ENCODE results near the gene GALNT1. TPM values are rescaled to one million over a fixed set of nuclear protein-coding genes. Genes with fewer than 3 reads are reported as not detected.
"Not testable (repeated sequence)": the region's sequence is repeated elsewhere in the genome, so short reads cannot be mapped to it uniquely, and the experiment has no call there.

The GALNT1 gene
- total RNA-seq: 48.0 TPM
- long read RNA-seq, partial matches to known transcripts: 5 of 110 reads
- long read RNA-seq, other reads (novel, unspliced or antisense): 105 of 110 reads

DNA sequence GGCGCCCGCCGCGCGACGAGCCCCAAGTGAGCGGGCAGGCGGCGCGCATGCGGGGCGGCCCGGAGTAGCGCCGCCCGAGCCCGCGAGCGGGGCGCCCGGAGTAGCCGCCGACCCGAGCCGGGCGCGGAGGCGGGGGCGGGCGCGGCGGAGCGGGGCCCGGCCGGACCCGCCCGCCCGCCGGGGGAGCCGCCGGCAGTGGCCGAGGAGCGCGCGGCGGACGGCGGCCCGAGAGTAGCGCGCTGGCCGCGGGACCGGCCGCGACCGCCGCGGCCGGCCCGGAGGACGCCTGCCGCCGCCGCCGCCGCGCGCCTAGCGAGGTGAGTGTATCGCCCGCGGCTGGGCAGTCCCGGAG lies at the start of gene GALNT1:
TSS of gene GALNT1 (plus strand) at position 195 of the 352 bp plus-strand sequence. CDS start 72,923 bp downstream, outside the sequence.
- peak; percentile 56 for ATAC-seq (ENCODE audit: poor library complexity)
- DNase-seq: no peak
- intact Hi-C loops (cut with DNase I): loop anchor here (5.0 kb wide), 2 partner anchors 84 to 174 kb away; partner anchors contain the start of gene INO80C

DNA sequence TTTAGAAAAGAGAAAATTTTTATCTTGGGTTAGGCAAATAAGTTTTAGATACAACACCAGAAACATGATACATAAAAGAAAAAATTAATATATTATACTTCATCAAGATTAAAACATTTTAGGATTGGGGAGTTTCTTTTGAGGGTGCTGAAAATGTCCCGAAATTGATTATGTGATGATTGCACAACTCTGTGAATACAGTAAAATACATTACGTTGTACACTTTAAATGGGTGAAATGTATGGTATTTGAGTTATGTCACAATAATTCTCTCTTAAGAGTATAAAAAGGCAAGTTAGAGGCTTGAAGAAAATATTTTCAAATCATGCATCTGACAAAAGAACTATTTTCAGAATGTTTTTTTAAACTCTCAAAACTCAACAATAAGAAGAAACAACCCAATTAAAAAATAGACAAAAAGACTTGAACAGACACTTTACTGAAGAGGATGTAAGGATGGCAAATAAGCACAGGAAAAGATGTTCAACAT lies 47.6 kb upstream of the GALNT1 start:
- DNase-seq (no peak), ATAC-seq (ENCODE audit: poor library complexity) (no peak)
- intact Hi-C loops (cut with DNase I): no loop called here

DNA sequence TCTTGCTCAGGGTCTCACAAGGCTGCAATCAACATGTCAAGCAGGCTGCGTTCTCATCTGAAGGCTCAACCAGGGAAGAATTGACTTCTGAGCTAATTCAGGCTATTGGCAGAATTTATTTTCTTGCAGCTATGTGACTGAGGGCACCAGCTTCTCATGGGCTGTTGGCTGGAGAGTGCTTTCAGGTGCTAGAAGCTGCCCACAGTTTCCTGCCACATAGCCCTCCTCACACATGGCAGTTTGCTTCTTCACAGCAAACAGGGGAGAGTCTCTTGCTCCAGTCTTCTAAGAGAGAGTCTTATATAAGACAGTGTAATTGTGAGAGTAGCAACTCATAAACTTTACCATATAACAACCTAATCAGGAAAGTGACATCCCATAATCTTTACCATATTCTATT lies 46.2 kb upstream of the GALNT1 start:
- DNase-seq: no peak
- ATAC-seq (ENCODE audit: poor library complexity): no peak
- intact Hi-C loops (cut with DNase I): no loop called here

- ATAC-seq (ENCODE audit: poor library complexity) (no peak), DNase-seq (no peak)
- intact Hi-C loops (cut with DNase I): no loop called here
These were observed 39.2 kb upstream of the GALNT1 start for GRCh38 chr18:35542356-35542755.

GRCh38 chr18:35547008-35547605 lies 34.4 kb upstream of the GALNT1 start:
- intact Hi-C loops (cut with DNase I): no loop called here
- DNase-seq (no peak), ATAC-seq (ENCODE audit: poor library complexity) (no peak)

DNA sequence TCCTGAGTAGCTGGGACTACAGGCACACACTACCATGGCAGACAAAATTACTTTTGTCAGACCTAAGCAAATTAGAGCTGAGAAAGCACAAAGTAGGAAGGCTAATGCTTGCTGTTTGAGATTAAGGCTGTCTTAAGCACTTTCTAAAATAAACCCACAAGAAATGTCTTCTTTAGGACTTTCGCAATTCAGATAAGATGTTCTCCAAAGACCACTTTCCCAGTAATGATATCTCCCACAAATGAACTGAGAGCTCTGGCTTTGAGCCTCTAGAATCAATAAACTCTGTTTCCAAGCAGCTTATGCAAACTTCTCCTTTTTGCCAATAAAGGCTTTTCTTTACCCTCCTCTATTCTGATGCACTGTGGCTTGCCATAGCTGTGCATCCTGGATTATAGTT lies 32.0 kb upstream of the GALNT1 start:
- intact Hi-C loops (cut with DNase I): no loop called here
- ATAC-seq (ENCODE audit: poor library complexity): peak; percentile 48
- DNase-seq: no peak

GRCh38 chr18:35553300-35553699 lies 28.2 kb upstream of the GALNT1 start:
- intact Hi-C loops (cut with DNase I): no loop called here
- DNase-seq (no peak), ATAC-seq (ENCODE audit: poor library complexity) (no peak)

DNA sequence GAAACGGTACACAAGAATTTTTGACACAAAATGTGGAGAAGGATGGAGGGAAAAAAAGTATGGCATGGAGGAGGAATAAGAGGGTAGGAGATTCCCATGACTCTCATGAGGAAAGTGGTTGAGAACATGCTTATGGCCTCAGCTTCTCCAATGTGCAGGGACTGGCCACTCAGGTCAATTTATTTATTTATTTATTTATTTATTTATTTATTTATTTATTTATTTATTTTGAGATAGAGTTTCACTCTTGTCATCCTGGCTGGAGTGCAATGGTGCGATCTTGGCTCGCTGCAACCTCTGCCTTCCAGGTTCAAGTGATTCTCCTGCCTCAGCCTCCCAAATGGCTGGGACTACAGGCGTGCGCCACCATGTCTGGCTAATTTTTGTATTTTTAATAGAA lies 26.0 kb upstream of the GALNT1 start:
- DNase-seq; intact Hi-C loops (cut with DNase I); ATAC-seq (ENCODE audit: poor library complexity): not testable (repeated sequence)

DNA sequence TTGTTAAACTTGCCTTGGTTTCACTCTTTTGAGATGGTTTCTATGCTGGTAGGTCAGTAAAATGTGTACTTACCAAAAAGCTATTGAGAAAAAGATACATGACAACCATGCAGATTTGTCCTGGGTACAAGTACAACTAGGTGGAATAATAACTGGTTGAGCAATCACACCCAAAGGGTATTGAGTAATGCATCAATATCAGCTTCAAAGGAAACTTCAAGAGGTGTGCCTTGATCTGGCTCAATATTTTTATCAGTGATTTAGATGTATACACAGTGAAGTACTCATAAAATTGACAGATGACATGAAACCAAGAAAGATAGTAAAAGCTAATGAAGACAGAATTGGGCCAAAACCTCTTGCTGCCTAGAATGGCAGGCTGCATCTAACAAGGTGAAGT lies 21.7 kb upstream of the GALNT1 start:
- DNase-seq (no peak), ATAC-seq (ENCODE audit: poor library complexity) (no peak)
- intact Hi-C loops (cut with DNase I): no loop called here

DNA sequence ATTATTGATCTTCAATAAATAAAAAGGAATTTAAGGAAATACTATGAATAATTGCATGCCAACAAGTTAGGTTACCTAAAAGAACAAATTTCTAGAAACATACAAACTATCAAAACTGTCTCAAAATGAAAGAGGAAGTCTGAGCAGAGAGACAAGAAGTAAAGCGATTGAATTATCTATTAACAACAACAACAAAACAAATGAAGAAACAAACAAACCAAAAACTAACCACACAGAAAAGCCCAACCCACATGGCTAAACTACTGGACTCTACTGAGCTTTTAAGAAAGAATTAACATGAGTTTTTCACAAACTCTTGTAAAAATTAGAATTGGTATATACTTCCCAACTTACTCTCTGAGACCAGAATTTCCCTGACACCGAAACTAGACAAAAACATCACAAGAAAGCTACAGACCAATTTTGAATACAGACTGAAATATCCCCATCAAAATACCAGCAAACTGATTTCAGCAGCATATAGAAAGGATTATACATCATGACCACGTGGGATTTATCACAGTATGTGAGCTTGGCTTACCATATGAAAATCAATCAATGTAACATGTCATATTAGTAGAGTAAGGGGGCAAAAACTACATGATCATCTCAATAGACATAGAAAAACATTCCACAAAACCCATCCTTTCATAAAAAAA lies 16.6 kb upstream of the GALNT1 start:
- ATAC-seq (ENCODE audit: poor library complexity) (no peak), DNase-seq (no peak)
- intact Hi-C loops (cut with DNase I): no loop called here

DNA sequence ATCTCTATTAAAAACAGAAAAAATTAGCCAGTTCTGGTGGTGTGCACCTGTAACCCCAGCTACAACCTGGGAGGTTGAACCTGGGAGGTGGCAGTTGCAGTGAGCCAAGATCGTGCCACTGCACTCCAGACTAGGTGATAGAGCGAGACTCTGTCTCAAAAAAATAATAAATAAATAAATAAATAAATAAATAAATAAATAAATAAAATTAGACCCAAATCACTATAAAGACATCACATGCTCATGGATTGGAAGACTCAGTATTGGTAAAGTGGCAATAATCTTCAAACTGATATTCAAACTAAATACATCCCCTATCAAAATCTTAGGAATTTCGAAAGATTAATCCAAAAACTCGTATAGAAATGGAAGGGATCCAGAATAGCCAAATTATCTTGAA lies 15.5 kb upstream of the GALNT1 start:
- DNase-seq: no peak
- no peak for ATAC-seq (ENCODE audit: poor library complexity)
- intact Hi-C loops (cut with DNase I): no loop called here

DNA sequence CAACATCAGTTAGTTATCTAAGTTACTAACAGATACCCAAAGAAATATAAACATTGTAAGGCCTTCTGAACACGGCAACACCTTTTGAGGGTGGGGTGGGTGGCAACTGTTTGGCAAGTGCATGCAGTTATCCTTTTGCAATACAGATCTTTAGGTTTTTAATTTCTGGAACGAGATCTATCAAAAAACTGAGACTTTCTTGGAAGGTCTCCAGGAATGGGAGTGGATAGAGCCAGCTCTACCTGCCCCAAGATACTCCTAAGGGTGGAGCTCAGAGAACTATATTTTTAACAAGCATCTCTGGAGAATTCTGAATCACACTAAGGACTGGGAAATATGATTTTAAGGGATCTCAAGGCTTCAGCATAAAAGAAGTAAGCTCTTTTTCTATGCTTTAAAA lies 11.4 kb upstream of the GALNT1 start:
- no peak for ATAC-seq (ENCODE audit: poor library complexity)
- no peak for DNase-seq

DNA sequence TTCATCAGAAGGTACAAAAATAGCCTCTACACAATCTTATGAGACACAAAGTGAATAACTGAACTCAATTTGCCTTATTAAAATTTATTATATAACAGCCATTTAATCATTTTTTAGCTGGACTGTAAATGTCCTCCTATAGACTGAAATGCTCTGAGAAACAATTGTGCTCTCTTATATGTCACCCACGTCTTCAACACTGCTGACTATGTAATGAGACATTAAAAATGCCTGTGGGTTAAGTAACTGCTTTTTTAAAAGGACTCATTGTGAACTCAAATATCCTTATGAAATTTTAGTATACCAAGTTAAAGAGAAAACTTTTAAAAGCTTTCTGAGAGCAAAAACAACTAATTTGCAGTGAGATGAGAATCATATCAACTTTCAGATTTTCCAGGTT lies 10.4 kb upstream of the GALNT1 start:
- no peak for DNase-seq
- no peak for ATAC-seq (ENCODE audit: poor library complexity)
- intact Hi-C loops (cut with DNase I): loop anchor here (10.0 kb wide), 1 partner anchor 46 kb away; no protein-coding TSS in a partner anchor

More for the DNA sequence above, 11.4 kb upstream of the GALNT1 start:
- intact Hi-C loops (cut with DNase I): loop anchor here (10.0 kb wide), 1 partner anchor 45 kb away; no protein-coding TSS in a partner anchor

GRCh38 chr18:35572644-35573043 lies 8.9 kb upstream of the GALNT1 start:
- intact Hi-C loops (cut with DNase I): loop anchor here (10.0 kb wide), 1 partner anchor 48 kb away; no protein-coding TSS in a partner anchor
- DNase-seq (no peak), ATAC-seq (ENCODE audit: poor library complexity) (peak; percentile 80)

- no peak for DNase-seq
- no peak for ATAC-seq (ENCODE audit: poor library complexity)
- intact Hi-C loops (cut with DNase I): loop anchor here (10.0 kb wide), 1 partner anchor 49 kb away; no protein-coding TSS in a partner anchor
These were observed 8.0 kb upstream of the GALNT1 start for GRCh38 chr18:35573531-35573930.

- not testable (repeated sequence) for ATAC-seq (ENCODE audit: poor library complexity); DNase-seq
- intact Hi-C loops (cut with DNase I): loop anchor here (10.0 kb wide), 1 partner anchor 52 kb away; no protein-coding TSS in a partner anchor
These were observed 5.2 kb upstream of the GALNT1 start for GRCh38 chr18:35576240-35576845.

- ATAC-seq (ENCODE audit: poor library complexity): no peak
- intact Hi-C loops (cut with DNase I): loop anchor here (10.0 kb wide), 1 partner anchor 52 kb away; no protein-coding TSS in a partner anchor
- no peak for DNase-seq
These were observed 4.3 kb upstream of the GALNT1 start for GRCh38 chr18:35577045-35577848.

DNA sequence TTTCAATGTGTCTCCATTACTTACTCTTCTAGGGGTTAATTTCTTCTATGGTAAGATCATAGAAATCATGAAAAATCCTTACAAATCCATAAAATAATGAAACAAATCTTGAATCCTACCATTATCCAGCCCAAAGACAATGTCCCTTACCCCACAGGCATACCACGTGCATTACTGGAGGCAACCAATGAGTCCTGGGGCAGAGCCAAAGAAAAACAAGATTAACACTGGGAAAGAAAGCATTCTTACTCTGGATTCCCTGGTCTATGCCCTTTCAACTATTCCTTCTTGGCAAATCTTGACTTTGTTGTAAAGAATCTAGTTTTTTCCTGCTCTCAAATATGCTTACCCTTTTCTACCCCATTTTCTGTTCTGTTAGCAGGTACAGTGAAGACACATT lies 3.1 kb upstream of the GALNT1 start:
- DNase-seq: no peak
- intact Hi-C loops (cut with DNase I): loop anchor here (10.0 kb wide), 1 partner anchor 54 kb away; no protein-coding TSS in a partner anchor
- ATAC-seq (ENCODE audit: poor library complexity): no peak

DNA sequence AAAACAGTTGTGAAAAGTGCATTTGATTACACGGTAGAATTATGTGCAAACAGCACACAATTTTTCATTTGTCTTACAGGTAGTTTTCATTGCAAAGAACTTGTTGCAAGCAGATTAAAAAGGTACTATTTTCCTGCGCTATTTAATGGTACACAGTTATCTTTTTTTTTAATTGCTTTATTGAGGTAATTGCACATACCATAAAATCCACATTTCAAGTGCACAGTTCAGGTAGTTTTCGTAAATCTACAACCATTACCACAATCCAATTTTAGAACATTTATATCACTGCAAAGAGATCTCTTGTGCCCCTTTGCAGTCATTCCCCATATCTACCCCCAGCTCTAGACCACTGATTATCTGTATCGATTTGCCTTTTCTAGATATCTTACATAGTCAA lies 2.6 kb upstream of the GALNT1 start:
- no peak for ATAC-seq (ENCODE audit: poor library complexity)
- DNase-seq: no peak
- intact Hi-C loops (cut with DNase I): loop anchor here (10.0 kb wide), 1 partner anchor 54 kb away; no protein-coding TSS in a partner anchor

All from Right ventricle myocardium superior (tissue), 1 donor.